ENCODE data around the gene CTDSP2. TPM values are rescaled to one million over a fixed set of nuclear protein-coding genes. Genes with fewer than 3 reads are reported as not detected.

The CTDSP2 gene
- total and polyA plus RNA-seq, 2 donors (not counting 3 experiments of a cell fraction or from before 2014, with no cell fraction given) = 142 to 146 TPM

- H3K4me1 ChIP-seq (ENCODE audit: control insufficient read depth, extremely low read depth, insufficient read depth, low read length) = no peaks in the 10 kb centered on the region
- ChIA-PET POLR2A (no interaction called here), CTCF (interaction anchor here (1.5 to 5.0 kb wide), 5 partner anchors 11 to 103 kb away, joined by 3 to 47 read pairs (median 20); partner anchors contain the start of genes AVIL and TSFM)
- H3K36me3 ChIP-seq (ENCODE audit: control insufficient read depth in 2 of 2, extremely low read depth in 1 of 2, insufficient read depth in 2 of 2, low read length in 2 of 2) = peaks cover 10 to 16% of the 10 kb centered on the region in 2 experiments
- no TSS peak for BruUV-seq (replicated peaks)
- no peaks in the 10 kb centered on the region for H3K79me2 ChIP-seq (ENCODE audit: control insufficient read depth, insufficient read depth, low read length)
- no peak overlapping the region for H2AFZ ChIP-seq (ENCODE audit: low read depth, low read length)
- no peak overlapping the region for H3K4me2 ChIP-seq (ENCODE audit: insufficient read depth, low read length)
- dilution Hi-C loops (cut with MboI; ENCODE audit: extremely low pct_ligation_motif_present, low sequenced_read_pairs) (no loop called here), intact Hi-C loops (cut with micrococcal nuclease) (no loop called here)
- no peak for FAIRE-seq
- no peaks in the 10 kb centered on the region for H3K9me1 ChIP-seq (replicated peaks; ENCODE audit: control insufficient read depth, extremely low read depth, insufficient read depth, low read length)
- H3K27ac ChIP-seq (ENCODE audit: insufficient read depth, low read depth, low read length) = no peak overlapping the region
- no peaks in the 10 kb centered on the region for H3K9me3 ChIP-seq (replicated peaks; ENCODE audit: control insufficient read depth, insufficient read depth, low read length)
- H3K27me3 ChIP-seq (ENCODE audit: control insufficient read depth in 2 of 2, insufficient read depth in 2 of 2, low read length in 2 of 2) = no peaks in the 10 kb centered on the region
- H3K9ac ChIP-seq (replicated peaks; ENCODE audit: extremely low read depth, insufficient read depth, low read length) = no peak overlapping the region
- H4K20me1 ChIP-seq (replicated peaks; ENCODE audit: control insufficient read depth, extremely low read depth, insufficient read depth, low read length) = no peaks in the 10 kb centered on the region
- no peak overlapping the region for H3K4me3 ChIP-seq (replicated peaks in 1 of 3; ENCODE audit: insufficient read depth in 1 of 3, low read depth in 1 of 3, low read length in 3 of 3)
- DNase-seq (ENCODE audit: low read depth, low spot score) = no peak
- TF ChIP-seq MAX (IDR thresholded peaks at IDR 0.05; ENCODE audit: insufficient read depth, insufficient read length) (no peak), FOS (IDR thresholded peaks at IDR 0.05; ENCODE audit: borderline replicate concordance, insufficient read depth, low read length) (no peak), GATA2 (IDR thresholded peaks at IDR 0.05; ENCODE audit: insufficient read depth, insufficient read length, low read depth, low read length) (no peak), POLR2A (IDR thresholded peaks at IDR 0.05; ENCODE audit: low read depth, low read length) (no peak), JUN (IDR thresholded peaks at IDR 0.05; ENCODE audit: borderline replicate concordance, insufficient read depth, insufficient read length, low read depth) (no peak), EZH2 (IDR thresholded peaks at IDR 0.05; ENCODE audit: borderline replicate concordance, low read depth, low read length, severe bottlenecking) (no peak), POLR2AphosphoS5 (IDR thresholded peaks at IDR 0.05; ENCODE audit: insufficient read depth, low read depth, low read length) (no peak), MYC (IDR thresholded peaks at IDR 0.05; ENCODE audit: low read depth, low read length) (no peak)
- TF ChIP-seq, protein P1, sequence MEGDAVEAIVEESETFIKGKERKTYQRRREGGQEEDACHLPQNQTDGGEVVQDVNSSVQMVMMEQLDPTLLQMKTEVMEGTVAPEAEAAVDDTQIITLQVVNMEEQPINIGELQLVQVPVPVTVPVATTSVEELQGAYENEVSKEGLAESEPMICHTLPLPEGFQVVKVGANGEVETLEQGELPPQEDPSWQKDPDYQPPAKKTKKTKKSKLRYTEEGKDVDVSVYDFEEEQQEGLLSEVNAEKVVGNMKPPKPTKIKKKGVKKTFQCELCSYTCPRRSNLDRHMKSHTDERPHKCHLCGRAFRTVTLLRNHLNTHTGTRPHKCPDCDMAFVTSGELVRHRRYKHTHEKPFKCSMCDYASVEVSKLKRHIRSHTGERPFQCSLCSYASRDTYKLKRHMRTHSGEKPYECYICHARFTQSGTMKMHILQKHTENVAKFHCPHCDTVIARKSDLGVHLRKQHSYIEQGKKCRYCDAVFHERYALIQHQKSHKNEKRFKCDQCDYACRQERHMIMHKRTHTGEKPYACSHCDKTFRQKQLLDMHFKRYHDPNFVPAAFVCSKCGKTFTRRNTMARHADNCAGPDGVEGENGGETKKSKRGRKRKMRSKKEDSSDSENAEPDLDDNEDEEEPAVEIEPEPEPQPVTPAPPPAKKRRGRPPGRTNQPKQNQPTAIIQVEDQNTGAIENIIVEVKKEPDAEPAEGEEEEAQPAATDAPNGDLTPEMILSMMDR (IDR thresholded peaks at IDR 0.05; ENCODE audit: extremely low read depth in 1 of 2, insufficient read depth in 1 of 2, low read depth in 1 of 2, low read length in 2 of 2) = no peak
Observed at GRCh38 chr12:57800965-57801364, 45.6 kb downstream of the CTDSP2 start.
